ENCODE results near the gene EFHC1. TPM values are rescaled to one million over a fixed set of nuclear protein-coding genes. Genes with fewer than 3 reads are reported as not detected.
A peak's percentile ranks its signal among the peaks of the same experiment; 100 is the strongest.

EFHC1 gene
- total RNA-seq, 2 donors from 2014 or later: 4.4 to 6.4 TPM

DNA sequence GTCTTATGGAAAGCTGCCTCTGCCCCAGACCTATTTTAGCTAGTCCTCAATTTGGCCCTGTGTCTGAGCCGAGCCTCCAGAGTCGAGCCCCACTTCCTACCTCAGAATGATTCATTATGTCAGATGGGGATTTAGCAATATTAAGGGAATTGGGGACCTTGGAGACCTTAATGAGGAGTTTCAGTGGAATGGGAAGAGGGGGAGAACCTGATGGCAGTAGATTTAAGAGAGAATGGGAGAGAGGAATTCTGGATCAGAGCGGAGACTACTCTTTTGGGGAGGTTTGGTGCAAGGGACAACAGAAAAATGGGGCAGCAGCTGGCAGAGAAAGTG is 63.5 kb downstream of the EFHC1 start:
- Mint-ChIP-seq H3K9me3 (no peaks in the 10 kb centered on the region), H3K27ac (peak overlapping the region in 1 of 2 donors; percentile 8), H3K36me3 (no peaks in the 10 kb centered on the region)
- no peak for ATAC-seq
- DNase-seq (ENCODE audit: low spot score in 2 of 2): no peak

DNA sequence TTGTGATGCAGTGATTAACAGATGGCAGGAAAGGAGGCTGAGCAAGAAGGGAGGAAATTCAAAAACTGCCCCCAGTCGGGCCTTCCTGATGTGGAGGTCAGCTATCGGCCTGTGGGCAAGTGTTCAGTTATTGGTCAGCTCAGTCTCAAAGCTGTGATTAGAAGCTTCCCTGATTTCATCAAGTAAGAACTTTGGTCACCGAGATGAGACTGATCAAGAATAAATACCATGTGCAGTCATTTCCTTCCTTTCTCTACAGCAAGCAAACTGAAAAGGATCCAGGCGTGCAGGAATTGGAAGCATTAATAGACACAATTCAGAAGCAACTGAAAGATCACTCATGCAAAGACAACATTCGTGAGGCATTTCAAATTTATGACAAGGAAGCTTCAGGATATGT is 69.7 kb downstream of the EFHC1 start:
- ATAC-seq: no peak
- peaks cover 0 to 3% of the 10 kb centered on the region in 2 donors for H3K36me3 Mint-ChIP-seq
- H3K27ac Mint-ChIP-seq: no peak overlapping the region

DNA sequence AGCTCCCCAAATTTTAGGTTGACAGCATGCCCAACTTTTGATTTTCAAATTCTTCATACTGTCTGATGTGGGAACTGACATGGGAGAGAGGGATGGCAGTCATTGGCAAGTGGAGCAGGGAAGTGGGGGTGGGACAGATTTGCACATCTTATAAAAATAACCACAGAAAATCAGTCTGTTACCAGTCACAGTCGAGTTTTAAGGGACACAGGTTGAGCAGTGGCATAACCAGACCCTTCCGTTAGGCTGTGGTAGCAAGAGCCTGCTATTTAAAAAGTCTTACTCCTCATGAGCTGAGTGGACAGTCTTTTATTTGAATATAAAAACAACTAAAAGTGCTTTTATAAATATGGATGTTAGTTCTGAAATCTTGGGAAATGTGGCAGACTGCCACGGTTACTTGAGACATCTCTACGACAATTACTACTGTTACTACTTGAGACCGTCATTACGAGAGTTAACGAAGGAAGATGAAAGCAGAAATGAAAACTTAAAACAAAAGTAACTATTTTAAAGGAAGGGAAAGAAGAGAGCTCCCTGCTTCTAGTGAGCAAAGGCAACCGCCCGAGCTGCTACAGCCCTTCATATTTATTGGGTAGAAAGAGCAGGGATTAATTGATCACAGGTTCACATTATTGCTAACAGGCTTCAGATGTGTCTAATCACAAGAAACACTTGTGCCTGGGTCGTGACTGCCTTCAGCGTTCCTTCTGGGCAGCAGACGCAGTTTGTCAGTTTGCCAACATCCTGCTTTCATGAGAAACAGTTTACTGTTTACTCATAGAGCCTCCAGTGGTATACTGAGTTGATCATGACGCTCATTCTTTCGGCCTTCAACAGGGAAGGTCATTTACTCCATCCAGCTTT is 71.3 kb downstream of the EFHC1 start:
- H3K27ac Mint-ChIP-seq: no peak overlapping the region
- peaks cover 0 to 10% of the 10 kb centered on the region in 2 donors for H3K36me3 Mint-ChIP-seq
- ATAC-seq: no peak
- no peak for DNase-seq (ENCODE audit: low spot score in 2 of 2)
- peaks cover 0 to 6% of the 10 kb centered on the region in 2 donors for H3K9me3 Mint-ChIP-seq

More for the DNA sequence above, 69.7 kb downstream of the EFHC1 start:
- H3K9me3 Mint-ChIP-seq: peaks cover 0 to under 1% of the 10 kb centered on the region in 2 donors
- DNase-seq (ENCODE audit: low spot score in 2 of 2): no peak

DNA sequence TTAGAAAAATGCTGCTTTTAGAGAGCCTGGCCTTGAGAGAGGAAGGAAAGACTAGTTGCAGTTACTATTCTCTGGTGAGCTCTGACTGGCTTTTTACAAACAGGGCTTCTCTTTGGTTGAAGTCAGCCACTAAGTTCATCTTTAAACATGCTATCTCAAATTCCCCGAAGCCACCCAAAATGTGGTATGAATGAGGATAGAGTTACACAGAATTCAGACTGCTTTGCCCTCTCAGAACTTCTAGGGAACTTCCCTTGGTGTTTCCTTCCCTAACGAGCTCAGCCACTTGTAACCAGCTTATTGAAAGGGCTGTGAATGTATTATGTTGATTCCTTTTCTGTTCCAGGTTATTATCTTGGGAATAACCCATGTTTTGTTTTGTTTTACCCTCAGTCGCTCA is 73.5 kb downstream of the EFHC1 start:
- Mint-ChIP-seq H3K36me3 (peaks cover 0 to 10% of the 10 kb centered on the region in 2 donors), H3K27ac (no peak overlapping the region), H3K9me3 (peaks cover 0 to 6% of the 10 kb centered on the region in 2 donors)
- DNase-seq (ENCODE audit: low spot score in 2 of 2) (no peak), ATAC-seq (no peak)

DNA sequence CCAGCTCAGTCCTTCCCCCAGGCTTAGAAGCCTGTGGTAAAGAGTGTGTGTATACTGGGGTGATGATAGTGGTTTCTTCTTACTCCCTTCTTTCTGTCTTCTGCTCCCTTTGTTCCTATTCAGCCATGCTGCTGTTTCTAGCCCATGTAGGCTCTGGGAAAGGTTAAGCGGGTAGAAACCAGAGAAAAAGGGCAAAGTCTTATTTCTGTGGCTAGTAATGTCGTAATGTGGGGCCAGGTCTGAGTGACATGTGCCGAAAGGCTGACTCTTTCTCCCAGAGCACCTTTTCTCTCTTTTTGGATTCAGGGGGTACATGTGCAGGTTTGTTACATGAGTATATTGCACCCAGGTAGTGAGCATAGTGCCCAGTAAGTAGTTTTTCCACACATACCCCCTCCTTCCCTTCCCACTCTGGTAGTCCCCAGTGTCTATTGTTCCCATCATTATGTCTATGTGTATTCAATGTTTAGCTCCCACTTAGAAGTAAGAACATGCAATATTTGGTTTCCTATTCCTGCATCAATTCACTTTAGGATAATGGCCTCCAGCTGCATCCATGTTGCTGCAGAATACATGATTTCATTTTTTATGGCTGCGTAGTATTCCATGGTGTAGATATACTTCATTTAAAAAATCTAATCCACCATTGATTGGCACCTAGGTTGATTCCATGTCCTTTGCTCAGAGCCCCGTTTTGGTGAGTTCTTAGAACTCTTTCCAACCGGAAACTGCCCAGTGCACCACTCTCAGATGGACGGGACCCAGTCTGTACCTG is 74.3 kb downstream of the EFHC1 start:
- no peak for ATAC-seq
- peaks cover 0 to 6% of the 10 kb centered on the region in 2 donors for H3K9me3 Mint-ChIP-seq
- no peak overlapping the region for H3K27ac Mint-ChIP-seq
- DNase-seq (ENCODE audit: low spot score in 2 of 2): no peak
- H3K36me3 Mint-ChIP-seq: peaks cover 0 to 10% of the 10 kb centered on the region in 2 donors

DNA sequence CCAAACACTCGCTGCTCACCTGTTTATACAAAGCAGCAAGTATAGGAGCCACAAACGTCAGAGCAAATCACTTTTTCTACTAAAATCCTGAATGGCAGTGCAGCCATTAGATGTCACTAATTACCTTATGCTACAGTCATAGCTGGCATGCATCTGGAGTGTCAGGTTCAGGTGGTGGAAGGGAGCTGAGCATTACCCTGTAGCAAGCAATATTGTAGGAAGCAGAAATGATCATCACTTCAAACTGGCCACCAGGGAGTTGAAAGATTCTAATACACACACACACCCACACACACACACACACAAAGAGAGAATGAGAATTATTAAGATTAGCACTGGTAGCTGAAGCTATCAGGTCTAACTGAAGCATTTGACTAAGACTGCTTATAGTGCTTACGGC is 75.8 kb downstream of the EFHC1 start:
- DNase-seq (ENCODE audit: low spot score in 2 of 2) (no peak), ATAC-seq (no peak)
- H3K27ac Mint-ChIP-seq: no peak overlapping the region
- peaks cover 0 to 10% of the 10 kb centered on the region in 2 donors for H3K36me3 Mint-ChIP-seq
- H3K9me3 Mint-ChIP-seq: peaks cover 0 to 6% of the 10 kb centered on the region in 2 donors

DNA sequence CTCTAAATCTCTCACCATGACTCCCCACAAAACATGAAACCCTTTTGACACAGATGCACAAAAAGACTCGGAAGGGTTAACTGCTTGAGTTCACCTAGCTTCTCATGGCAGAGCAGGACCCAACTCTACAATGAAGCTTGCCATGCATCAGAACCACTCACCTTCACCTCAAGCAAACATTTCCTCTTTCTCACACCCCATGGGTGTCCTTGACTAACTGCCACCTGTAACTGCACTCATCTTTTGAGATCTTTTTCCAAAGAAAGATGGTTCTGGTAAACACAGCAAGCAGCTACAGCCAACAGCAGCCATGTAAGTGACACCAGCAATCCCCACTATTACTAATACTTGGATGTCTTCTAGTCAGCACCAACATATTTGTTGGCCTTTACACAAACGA is 76.5 kb downstream of the EFHC1 start:
- H3K27ac Mint-ChIP-seq: no peak overlapping the region
- ATAC-seq (no peak), DNase-seq (ENCODE audit: low spot score in 2 of 2) (no peak)
- peaks cover 0 to 6% of the 10 kb centered on the region in 2 donors for H3K9me3 Mint-ChIP-seq
- peaks cover 0 to 10% of the 10 kb centered on the region in 2 donors for H3K36me3 Mint-ChIP-seq

DNA sequence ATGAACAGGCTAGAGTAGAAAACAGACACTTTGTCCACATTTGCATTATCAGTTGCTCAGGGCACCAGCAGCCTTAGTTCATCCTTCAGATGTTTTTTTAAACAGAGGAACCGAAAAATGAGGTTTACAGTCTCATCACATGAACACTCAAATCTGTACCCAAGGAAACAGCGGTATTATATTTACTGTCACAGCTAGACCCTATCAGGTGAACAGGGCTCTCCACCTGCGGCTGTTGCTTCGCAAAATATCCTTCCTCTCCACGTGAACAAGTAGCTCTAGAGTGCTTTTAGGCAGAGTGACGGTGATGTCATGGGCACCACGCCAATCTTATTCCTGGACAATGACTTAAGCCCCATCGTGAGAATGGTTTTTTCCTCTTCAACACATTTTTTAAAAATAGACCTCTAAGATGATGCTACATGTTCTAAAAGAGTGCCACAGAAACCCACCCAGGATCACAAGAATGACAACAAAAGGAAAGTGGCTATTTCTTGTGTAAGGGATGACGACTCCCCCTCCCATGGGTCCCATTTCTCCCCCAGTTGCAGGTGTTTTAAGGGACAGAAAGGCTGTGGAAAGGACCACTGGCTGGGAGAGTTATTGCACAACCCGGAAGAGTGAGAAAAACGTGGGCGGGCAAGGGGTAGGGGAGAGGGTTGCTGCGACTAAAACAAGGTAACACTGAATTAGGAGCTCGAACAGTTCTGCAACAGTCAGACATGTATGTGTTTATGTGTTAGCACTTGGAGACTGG is 77.7 kb downstream of the EFHC1 start:
- Mint-ChIP-seq H3K36me3 (peaks cover 0 to 10% of the 10 kb centered on the region in 2 donors), H3K27ac (peak overlapping the region in 1 of 2 donors; percentile 24), H3K9me3 (peaks cover 0 to 6% of the 10 kb centered on the region in 2 donors)
- DNase-seq (ENCODE audit: low spot score in 2 of 2) (no peak), ATAC-seq (no peak)

DNA sequence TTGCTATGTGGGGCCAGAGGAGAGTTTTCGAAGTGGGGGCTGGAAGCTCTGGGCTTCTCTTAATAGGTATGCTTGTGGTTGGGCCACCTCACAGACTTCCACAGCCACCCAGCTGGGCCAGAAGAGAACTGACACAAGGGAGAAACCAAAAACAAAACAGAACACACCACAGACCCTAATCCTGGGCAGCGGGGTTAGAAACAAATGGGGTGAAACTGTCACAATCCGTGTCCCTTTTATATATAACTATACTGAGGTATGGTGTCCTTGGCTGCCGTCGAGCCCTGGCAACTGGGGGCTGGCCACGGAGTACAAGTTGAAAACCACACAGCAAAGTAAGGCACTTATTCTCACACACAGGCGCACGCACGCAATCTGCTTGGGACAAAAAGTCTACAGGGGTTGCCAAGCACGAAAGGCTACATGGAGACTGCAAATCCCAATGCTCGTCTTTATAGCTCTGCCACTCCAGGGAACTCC is 78.4 kb downstream of the EFHC1 start:
- DNase-seq (ENCODE audit: low spot score in 2 of 2) (no peak), ATAC-seq (no peak)
- Mint-ChIP-seq H3K9me3 (peaks cover 0 to 6% of the 10 kb centered on the region in 2 donors), H3K27ac (peak overlapping the region in 1 of 2 donors; percentile 15), H3K36me3 (peaks cover 0 to 10% of the 10 kb centered on the region in 2 donors)

DNA sequence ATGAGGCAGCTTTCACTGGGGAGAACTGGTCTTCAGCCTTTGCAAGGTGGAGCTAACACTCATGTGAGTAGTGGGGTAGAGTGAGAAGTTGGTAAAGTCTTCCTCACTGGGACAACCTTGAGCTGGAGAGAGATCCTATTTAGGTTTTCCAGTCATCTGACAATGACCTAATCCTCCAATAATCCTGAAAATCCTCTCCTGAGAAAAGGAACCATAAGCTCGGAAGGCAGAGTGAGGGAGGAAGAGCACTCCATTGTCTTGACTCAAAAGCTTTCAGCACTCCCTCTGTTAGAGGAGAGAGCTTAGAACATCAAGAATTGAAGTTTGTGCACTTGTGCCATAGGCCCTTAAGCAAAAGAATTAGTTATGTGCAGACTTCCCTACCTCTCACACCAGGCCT is 78.9 kb downstream of the EFHC1 start:
- peaks cover 0 to 6% of the 10 kb centered on the region in 2 donors for H3K9me3 Mint-ChIP-seq
- peaks cover 0 to 10% of the 10 kb centered on the region in 2 donors for H3K36me3 Mint-ChIP-seq
- peak overlapping the region in 1 of 2 donors; percentile 15 for H3K27ac Mint-ChIP-seq
- ATAC-seq (no peak), DNase-seq (ENCODE audit: low spot score in 2 of 2) (no peak)

DNA sequence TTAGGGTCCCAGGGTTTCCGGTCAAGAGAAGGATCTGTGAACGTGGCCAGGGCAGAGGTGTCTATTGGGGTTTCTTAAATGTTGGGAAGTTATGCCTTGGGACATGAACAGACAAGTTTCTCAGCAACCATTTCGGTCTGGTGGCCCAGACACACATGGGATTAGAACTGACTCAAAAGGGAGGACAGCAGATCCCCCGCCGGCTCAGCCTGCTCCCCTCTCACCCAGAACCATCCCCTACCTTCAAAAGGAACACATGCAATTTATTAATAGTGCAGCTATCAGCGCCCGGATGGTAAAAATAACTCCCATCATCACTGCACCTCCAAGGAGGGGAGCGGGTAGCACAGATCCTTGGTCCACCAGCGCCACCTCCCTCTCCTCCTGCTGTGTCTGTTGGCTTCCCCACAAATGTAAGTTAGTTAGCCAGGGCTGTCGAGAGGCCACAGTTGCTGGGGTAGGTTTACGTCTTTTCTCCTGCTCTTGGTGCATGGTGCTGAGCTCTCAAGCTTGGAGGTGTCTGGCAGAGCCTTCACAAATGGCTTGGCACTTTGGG is 79.6 kb downstream of the EFHC1 start:
- ATAC-seq: no peak
- H3K27ac Mint-ChIP-seq: no peak overlapping the region
- H3K9me3 Mint-ChIP-seq: peaks cover 0 to 6% of the 10 kb centered on the region in 2 donors
- DNase-seq (ENCODE audit: low spot score in 2 of 2): no peak
- H3K36me3 Mint-ChIP-seq: peaks cover 0 to 8% of the 10 kb centered on the region in 2 donors

DNA sequence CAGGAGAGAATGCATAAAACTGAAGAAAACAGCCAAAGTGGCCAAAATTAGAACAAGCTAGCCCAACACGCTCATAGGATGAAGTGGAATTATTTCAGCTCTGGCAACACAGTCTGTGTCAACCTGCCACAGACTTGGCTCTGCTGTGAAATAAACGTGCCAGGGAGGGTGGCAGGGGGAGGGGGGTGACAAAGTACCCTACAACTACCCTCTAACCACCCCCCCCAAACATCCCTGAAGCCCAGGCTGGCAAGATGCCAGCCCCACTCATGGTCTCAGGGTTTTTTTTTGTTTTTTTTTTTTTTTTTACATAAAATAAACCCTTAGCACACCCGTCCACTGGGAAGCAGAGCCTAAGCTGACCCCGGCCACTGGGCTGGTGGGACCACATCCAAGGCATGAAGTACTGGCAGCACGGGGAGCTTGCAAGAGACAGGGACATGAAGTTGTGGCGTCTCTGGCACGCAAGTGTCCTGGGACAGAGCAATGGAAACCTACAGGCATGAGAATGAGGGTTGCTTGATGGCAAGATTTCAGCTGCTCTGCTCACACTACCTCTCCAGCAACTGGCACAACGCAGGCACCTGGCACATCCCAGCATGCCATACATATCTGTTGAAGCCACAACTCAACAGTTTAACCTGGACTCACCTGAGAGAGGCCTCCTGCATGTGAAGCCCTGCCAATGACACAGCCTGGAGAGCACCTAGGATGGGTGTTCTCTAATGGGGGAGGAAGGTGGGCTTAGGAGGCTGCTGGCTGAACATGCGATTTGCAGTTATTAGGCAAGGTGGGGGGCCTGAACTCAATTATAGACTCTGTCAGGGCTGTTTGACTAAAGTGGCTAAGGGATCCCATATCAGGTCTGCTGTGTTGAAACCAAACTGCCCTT is 80.3 kb downstream of the EFHC1 start:
- no peaks in the 10 kb centered on the region for H3K9me3 Mint-ChIP-seq
- H3K36me3 Mint-ChIP-seq: peaks cover 0 to under 1% of the 10 kb centered on the region in 2 donors
- no peak for ATAC-seq
- DNase-seq (ENCODE audit: low spot score in 2 of 2): no peak
- no peak overlapping the region for H3K27ac Mint-ChIP-seq

DNA sequence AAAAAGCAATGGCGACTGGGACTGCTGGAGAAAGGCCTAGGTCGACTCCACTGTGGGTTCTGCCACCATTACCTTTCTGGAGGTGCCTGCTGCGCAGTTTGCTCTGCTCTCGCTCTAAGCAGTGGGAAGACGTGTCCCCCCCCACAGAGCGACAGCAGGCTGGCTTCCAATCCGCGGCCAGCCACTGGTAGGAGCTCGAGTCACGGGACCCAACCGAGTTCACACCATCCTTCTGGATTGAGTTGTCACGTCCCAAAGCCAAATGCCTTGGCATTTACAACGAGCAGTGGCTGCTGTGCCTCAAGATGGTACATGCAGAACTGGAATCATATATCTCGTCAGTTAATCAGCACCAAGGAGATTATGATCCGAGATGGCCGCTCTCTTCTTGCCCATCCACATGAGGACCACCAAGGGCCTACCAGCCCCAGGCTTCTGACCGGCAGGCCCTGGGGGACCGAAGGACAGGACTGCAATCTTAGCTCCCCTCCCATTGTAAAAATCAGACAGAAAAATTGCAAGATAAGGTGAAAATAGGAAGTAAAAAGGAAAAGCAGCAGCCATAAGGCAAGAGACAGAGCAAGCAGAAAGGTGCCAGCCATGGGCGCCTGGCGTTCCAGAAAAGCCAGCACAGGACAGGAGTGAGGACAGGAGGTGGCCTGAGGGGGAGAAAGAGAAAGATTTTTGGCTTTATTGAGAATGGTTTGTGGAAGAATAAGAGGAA is 82.3 kb downstream of the EFHC1 start:
- no peaks in the 10 kb centered on the region for H3K9me3 Mint-ChIP-seq

DNA sequence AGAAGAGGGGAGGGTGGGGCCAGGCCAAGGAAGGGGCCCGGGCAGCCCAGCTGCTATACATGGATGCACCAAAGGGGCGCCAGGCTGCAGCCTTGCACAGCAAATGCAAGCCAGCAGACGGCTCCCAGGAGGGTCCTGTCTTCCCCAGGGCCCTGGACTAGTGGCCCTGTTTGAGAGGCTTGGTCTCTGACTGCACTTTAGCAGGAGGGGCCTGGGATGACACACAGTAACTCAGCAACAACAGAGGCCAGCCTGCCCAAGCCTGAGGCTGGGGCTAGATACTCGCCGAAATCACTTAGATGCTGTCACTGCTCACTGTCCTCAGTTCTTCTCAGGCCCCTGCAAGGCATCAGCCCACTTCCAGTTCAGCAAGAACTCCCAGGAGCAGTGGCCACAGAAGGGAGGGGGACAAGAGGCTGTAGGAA is 83.2 kb downstream of the EFHC1 start:
- Mint-ChIP-seq H3K27ac (no peak overlapping the region), H3K36me3 (no peaks in the 10 kb centered on the region), H3K9me3 (no peaks in the 10 kb centered on the region)
- ATAC-seq: no peak
- DNase-seq (ENCODE audit: low spot score in 2 of 2): no peak

More for the DNA sequence above, 82.3 kb downstream of the EFHC1 start:
- no peak for ATAC-seq
- Mint-ChIP-seq H3K27ac (no peak overlapping the region), H3K36me3 (no peaks in the 10 kb centered on the region)
- DNase-seq (ENCODE audit: low spot score in 2 of 2): no peak

All from activated naive CD4-positive, alpha-beta T cell treated with anti-CD3 and anti-CD28 coated beads, Interleukin-2, amount 50 U/mL, for 72 hours (primary cell).